ENCODE results near the gene SETD6.
"Not testable (repeated sequence)": the region's sequence is repeated elsewhere in the genome, so short reads cannot be mapped to it uniquely, and the experiment has no call there.

Gene SETD6
- 13.4 to 29.7 reads per million in 2 donors for total RNA-seq

GRCh38 chr16:58515125-58515870 is at the start of gene SETD6:
SETD6 (plus strand) TSS chr16:58515517; CDS start chr16:58515538, 21 bp downstream.
- DNase-seq, result peak; percentile 49 to 70 (median 53)

GRCh38 chr16:58465817-58466216 is 49.5 kb upstream of the SETD6 start:
- no peak for DNase-seq

GRCh38 chr16:58466396-58466795 is 48.9 kb upstream of the SETD6 start:
- no peak for DNase-seq

GRCh38 chr16:58467905-58468304 is 47.4 kb upstream of the SETD6 start:
- DNase-seq, result no peak

GRCh38 chr16:58471209-58471975 is 43.9 kb upstream of the SETD6 start:
- no peak for DNase-seq

- DNase-seq, result no peak
These were observed 43.1 kb upstream of the SETD6 start for GRCh38 chr16:58472266-58472665.

GRCh38 chr16:58472827-58473226 is 42.5 kb upstream of the SETD6 start:
- DNase-seq, result no peak

- no peak for DNase-seq
These were observed 41.0 kb upstream of the SETD6 start for GRCh38 chr16:58474296-58474695.

- DNase-seq, result no peak
These were observed 40.2 kb upstream of the SETD6 start for GRCh38 chr16:58475091-58475619.

GRCh38 chr16:58476791-58477190 is 38.5 kb upstream of the SETD6 start:
- DNase-seq, result no peak

GRCh38 chr16:58478427-58478826 is 36.9 kb upstream of the SETD6 start:
- no peak for DNase-seq

- no peak for DNase-seq
These were observed 34.0 kb upstream of the SETD6 start for GRCh38 chr16:58481226-58481869.

- DNase-seq, result no peak
These were observed 33.4 kb upstream of the SETD6 start for GRCh38 chr16:58481931-58482330.

GRCh38 chr16:58485184-58485887 is 30.0 kb upstream of the SETD6 start:
- DNase-seq, result no peak

GRCh38 chr16:58487566-58488351 is 27.6 kb upstream of the SETD6 start:
- peak; percentile 17 to 66 (median 54) for DNase-seq

GRCh38 chr16:58488531-58488930 is 26.8 kb upstream of the SETD6 start:
- no peak for DNase-seq

- no peak for DNase-seq
These were observed 25.3 kb upstream of the SETD6 start for GRCh38 chr16:58490065-58490464.

GRCh38 chr16:58490539-58490938 is 24.8 kb upstream of the SETD6 start:
- DNase-seq, result not testable (repeated sequence)

GRCh38 chr16:58492066-58492465 is 23.3 kb upstream of the SETD6 start:
- no peak for DNase-seq

GRCh38 chr16:58492735-58493134 is 22.6 kb upstream of the SETD6 start:
- no peak for DNase-seq

GRCh38 chr16:58493756-58494431 is 21.4 kb upstream of the SETD6 start:
- no peak for DNase-seq

Measured in T-helper 2 cell (primary cell).